GM23338 (cell line): Measurements from ENCODE around the gene USP24. TPM values are rescaled to one million over a fixed set of nuclear protein-coding genes. Genes with fewer than 3 reads are reported as not detected.

Experiments
- ATAC-seq: fragments of 200-7000 bp; cut with Tn5 transposase; 3 replicates; pipeline ENCODE4 v1.9.1; 2020
- DNase-seq: peaks from one replicate; pipeline ENCODE4 v3.0.0-alpha.2; 2015; ENCODE audit warnings: low spot score
- H2AFZ ChIP-seq: fragments of 200-600 bp; sonication (generic); 2 replicates; pipeline ENCODE4 v1.8.0; 2016; ENCODE audit warnings: antibody characterized with exemption, mild to moderate bottlenecking, moderate library complexity
- H3F3A ChIP-seq: fragments of 200-600 bp; sonication (generic); replicated peaks from 2 replicates; pipeline ENCODE4 v1.8.0; 2017; ENCODE audit warnings: antibody characterized with exemption, mixed run types, low read depth
- H3K27ac ChIP-seq: fragments of 200-600 bp; sonication (generic); 2 replicates; pipeline ENCODE4 v1.6.1; 2016; ENCODE audit warnings: low read depth
- H3K27me3 ChIP-seq: fragments of 200-600 bp; sonication (generic); 2 replicates; pipeline ENCODE4 v1.8.0; 2016; ENCODE audit warnings: mild to moderate bottlenecking, mixed run types, moderate library complexity; ENCODE audit not compliant: insufficient read depth
- H3K36me3 ChIP-seq: fragments of 200-600 bp; sonication (generic); 2 replicates; pipeline ENCODE4 v1.8.0; 2016; ENCODE audit warnings: mild to moderate bottlenecking; ENCODE audit not compliant: insufficient read depth
- H3K4me1 ChIP-seq: fragments of 200-600 bp; sonication (generic); 2 replicates; pipeline ENCODE4 v1.8.0; 2016; ENCODE audit warnings: mild to moderate bottlenecking, moderate library complexity; ENCODE audit not compliant: insufficient read depth
- H3K4me2 ChIP-seq: fragments of 200-600 bp; sonication (generic); 2 replicates; pipeline ENCODE4 v1.7.1; 2017; ENCODE audit warnings: mixed run types
- H3K4me3 ChIP-seq: fragments of 200-600 bp; sonication (generic); 2 replicates; pipeline ENCODE4 v1.6.1; 2016; ENCODE audit warnings: mixed run types
- H3K79me2 ChIP-seq: fragments of 200-600 bp; sonication (generic); replicated peaks from 2 replicates; pipeline ENCODE4 v1.8.0; 2017; ENCODE audit warnings: mild to moderate bottlenecking; ENCODE audit not compliant: insufficient read depth
- H3K9me2 ChIP-seq: fragments of 200-600 bp; sonication (generic); 2 replicates; pipeline ENCODE4 v1.8.0; 2017; ENCODE audit not compliant: insufficient read depth
- H4K20me1 ChIP-seq: fragments of 200-600 bp; sonication (generic); replicated peaks from 2 replicates; pipeline ENCODE4 v1.8.0; 2017; ENCODE audit warnings: mild to moderate bottlenecking; ENCODE audit not compliant: insufficient read depth
- H3K27ac Mint-ChIP-seq: 2 replicates; pipeline ENCODE4 v1.8.0; 2020; ENCODE audit warnings: inconsistent platforms, mild to moderate bottlenecking, moderate library complexity, mixed read lengths
- H3K27me3 Mint-ChIP-seq: 3 replicates; pipeline ENCODE4 v1.8.0; 2022; ENCODE audit warnings: low read depth, mild to moderate bottlenecking, moderate library complexity, mixed read lengths, inconsistent platforms; ENCODE audit not compliant: insufficient read depth, poor library complexity
- H3K36me3 Mint-ChIP-seq: 3 replicates; pipeline ENCODE4 v1.8.0; 2021; ENCODE audit warnings: low read depth, mild to moderate bottlenecking, inconsistent platforms, moderate library complexity, mixed read lengths
- H3K4me1 Mint-ChIP-seq: 3 replicates; pipeline ENCODE4 v1.8.0; 2020; ENCODE audit warnings: mild to moderate bottlenecking, inconsistent platforms, mixed read lengths
- H3K4me3 Mint-ChIP-seq: 3 replicates; pipeline ENCODE4 v1.8.0; 2021; ENCODE audit warnings: moderate library complexity, mild to moderate bottlenecking, inconsistent platforms, mixed read lengths
- H3K9me3 Mint-ChIP-seq: 3 replicates; pipeline ENCODE4 v1.8.0; 2020; ENCODE audit warnings: moderate library complexity, mild to moderate bottlenecking, inconsistent platforms, mixed read lengths
- CREB1 ChIP-seq: fragments of 250-450 bp; sonication (Bioruptor Pico); IDR thresholded peaks from 2 replicates; pipeline ENCODE4 v1.5.0; 2020; ENCODE audit warnings: low read depth, mild to moderate bottlenecking, moderate library complexity
- ETS1 ChIP-seq: IDR thresholded peaks from 2 replicates; pipeline ENCODE4 v1.6.1; 2016; ENCODE audit warnings: antibody characterized with exemption
- EZH2 ChIP-seq: fragments of 200-600 bp; sonication (generic); IDR thresholded peaks from one replicate; pipeline ENCODE4 v1.8.0; 2017; ENCODE audit warnings: antibody characterized with exemption, mild to moderate bottlenecking, low read depth; ENCODE audit not compliant: unreplicated experiment
- EZH2phosphoT487 ChIP-seq: fragments of 200-600 bp; sonication (generic); IDR thresholded peaks from one replicate; pipeline ENCODE4 v1.8.1; 2018; ENCODE audit warnings: antibody characterized with exemption; ENCODE audit not compliant: unreplicated experiment
- JUNB ChIP-seq: IDR thresholded peaks from one replicate; pipeline ENCODE4 v1.6.1; 2016; ENCODE audit warnings: antibody characterized with exemption; ENCODE audit not compliant: unreplicated experiment
- NANOG ChIP-seq: IDR thresholded peaks from 2 replicates; pipeline ENCODE4 v1.6.1; 2016; ENCODE audit warnings: antibody characterized with exemption, borderline replicate concordance
- POLR2AphosphoS5 ChIP-seq: IDR thresholded peaks from 2 replicates; pipeline ENCODE4 v1.6.1; 2016; ENCODE audit warnings: antibody characterized with exemption, low read depth
- STAT1 ChIP-seq: IDR thresholded peaks from one replicate; pipeline ENCODE4 v1.6.1; 2016; ENCODE audit warnings: antibody characterized with exemption; ENCODE audit not compliant: unreplicated experiment
- ZNF114 ChIP-seq: fragments of 250-450 bp; sonication (Bioruptor Pico); IDR thresholded peaks from 2 replicates; pipeline ENCODE4 v1.5.0; 2020; ENCODE audit warnings: mild to moderate bottlenecking, moderate library complexity
- ZNF331 ChIP-seq: fragments of 250-450 bp; sonication (Bioruptor Pico); IDR thresholded peaks from 2 replicates; pipeline ENCODE4 v1.5.0; 2020; ENCODE audit warnings: low read depth, mild to moderate bottlenecking, moderate library complexity
- ZNF462 ChIP-seq: fragments of 250-450 bp; sonication (Bioruptor Pico); IDR thresholded peaks from 2 replicates; pipeline ENCODE4 v1.5.0; 2020; ENCODE audit warnings: mild to moderate bottlenecking, moderate library complexity
- polyA plus RNA-seq: library from polyadenylated mRNA; unstranded; fragments of >200 nt; fragmentation: Nextera tagmentation; extraction: Ambion mirVana; gene quantifications from 2 replicates; pipeline ENCODE4 v1.2.1, GENCODE V29; 2016
- total RNA-seq: library from RNA; depleted of rRNA; stranded (reverse); fragments of >200 nt; shearing (Covaris generic); gene quantifications from 2 replicates; pipeline ENCODE4 v1.2.3, GENCODE V29; 2014
- TF ChIP-seq, protein P1 (sequence below), 2 experiments: fragments of 200-600 bp in 1 of 2; sonication (generic) in 1 of 2; conservative IDR thresholded peaks; 2 replicates each; pipeline versions ENCODE4 v1.5.1 to v1.6.1; 2016 to 2017; ENCODE audit warnings: antibody characterized with exemption in 2 of 2, low read depth in 2 of 2, mild to moderate bottlenecking in 2 of 2, moderate library complexity in 1 of 2
- TF ChIP-seq, protein P2 (sequence below): IDR thresholded peaks from one replicate; pipeline ENCODE4 v1.6.1; 2018; ENCODE audit warnings: antibody characterized with exemption; ENCODE audit not compliant: unreplicated experiment

Gene USP24
- total and polyA plus RNA-seq, 2 experiments from 2014 or later: 12.1 to 32.6 TPM

DNA sequence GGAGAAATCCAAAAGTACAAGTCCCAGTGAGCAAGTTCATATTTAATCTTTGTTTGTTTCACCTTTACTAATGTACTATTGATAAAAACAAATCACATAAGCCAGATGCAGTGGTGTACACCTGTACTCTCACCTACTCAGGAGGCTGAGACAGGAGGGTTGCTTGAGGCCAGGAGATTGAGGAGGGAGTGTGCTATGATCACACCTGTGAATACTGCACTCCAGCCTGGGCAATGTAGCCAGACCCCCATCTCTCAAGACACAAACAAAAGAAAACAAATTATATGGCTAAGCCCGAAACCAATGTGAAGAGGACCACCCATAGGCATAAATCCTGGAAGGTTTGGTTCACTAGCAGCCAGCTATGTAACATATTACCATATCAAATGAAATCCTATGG lies 9.6 kb upstream of the USP24 start:
- H3K4me1 ChIP-seq: 0 out of 2 replicates have a peak, but pooled peaks cover 5% of the 10 kb centered on the region
- ATAC-seq: no peak

More for the DNA sequence above, 9.6 kb upstream of the USP24 start:
- Histone ChIP-seq H3F3A (no peaks in the 10 kb centered on the region), H3K27ac (no peak overlapping the region), H3K4me2 (no peak overlapping the region; the same call in 1 of the 2 replicates), H4K20me1 (no peaks in the 10 kb centered on the region), H3K36me3 (no peaks in the 10 kb centered on the region), H3K79me2 (no peaks in the 10 kb centered on the region), H2AFZ (peak overlapping the region; percentile 4; the same call in 1 of the 2 replicates), H3K9me2 (no peaks in the 10 kb centered on the region), H3K27me3 (no peaks in the 10 kb centered on the region), H3K4me3 (no peak overlapping the region)
- Mint-ChIP-seq H3K4me1 (peaks cover 7% of the 10 kb centered on the region; the same call in 2 of the 3 replicates), H3K27ac (no peak overlapping the region), H3K27me3 (peaks cover 2% of the 10 kb centered on the region), H3K9me3 (peaks cover 7% of the 10 kb centered on the region), H3K36me3 (peaks cover 3% of the 10 kb centered on the region; the same call in 2 of the 3 replicates), H3K4me3 (no peak overlapping the region)
- TF ChIP-seq JUNB (no peak), POLR2AphosphoS5 (no peak), NANOG (no peak), ETS1 (no peak), ZNF462 (no peak), EZH2 (no peak), CREB1 (CRISPR knock-in tag) (no peak), STAT1 (no peak), ZNF114 (CRISPR knock-in tag) (no peak), ZNF331 (CRISPR knock-in tag) (no peak), EZH2phosphoT487 (no peak)
- TF ChIP-seq, protein P1, sequence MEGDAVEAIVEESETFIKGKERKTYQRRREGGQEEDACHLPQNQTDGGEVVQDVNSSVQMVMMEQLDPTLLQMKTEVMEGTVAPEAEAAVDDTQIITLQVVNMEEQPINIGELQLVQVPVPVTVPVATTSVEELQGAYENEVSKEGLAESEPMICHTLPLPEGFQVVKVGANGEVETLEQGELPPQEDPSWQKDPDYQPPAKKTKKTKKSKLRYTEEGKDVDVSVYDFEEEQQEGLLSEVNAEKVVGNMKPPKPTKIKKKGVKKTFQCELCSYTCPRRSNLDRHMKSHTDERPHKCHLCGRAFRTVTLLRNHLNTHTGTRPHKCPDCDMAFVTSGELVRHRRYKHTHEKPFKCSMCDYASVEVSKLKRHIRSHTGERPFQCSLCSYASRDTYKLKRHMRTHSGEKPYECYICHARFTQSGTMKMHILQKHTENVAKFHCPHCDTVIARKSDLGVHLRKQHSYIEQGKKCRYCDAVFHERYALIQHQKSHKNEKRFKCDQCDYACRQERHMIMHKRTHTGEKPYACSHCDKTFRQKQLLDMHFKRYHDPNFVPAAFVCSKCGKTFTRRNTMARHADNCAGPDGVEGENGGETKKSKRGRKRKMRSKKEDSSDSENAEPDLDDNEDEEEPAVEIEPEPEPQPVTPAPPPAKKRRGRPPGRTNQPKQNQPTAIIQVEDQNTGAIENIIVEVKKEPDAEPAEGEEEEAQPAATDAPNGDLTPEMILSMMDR (conservative IDR thresholded peaks at IDR 0.05; ENCODE audit: low read depth in 2 of 2): no peak
- TF ChIP-seq, protein P2, sequence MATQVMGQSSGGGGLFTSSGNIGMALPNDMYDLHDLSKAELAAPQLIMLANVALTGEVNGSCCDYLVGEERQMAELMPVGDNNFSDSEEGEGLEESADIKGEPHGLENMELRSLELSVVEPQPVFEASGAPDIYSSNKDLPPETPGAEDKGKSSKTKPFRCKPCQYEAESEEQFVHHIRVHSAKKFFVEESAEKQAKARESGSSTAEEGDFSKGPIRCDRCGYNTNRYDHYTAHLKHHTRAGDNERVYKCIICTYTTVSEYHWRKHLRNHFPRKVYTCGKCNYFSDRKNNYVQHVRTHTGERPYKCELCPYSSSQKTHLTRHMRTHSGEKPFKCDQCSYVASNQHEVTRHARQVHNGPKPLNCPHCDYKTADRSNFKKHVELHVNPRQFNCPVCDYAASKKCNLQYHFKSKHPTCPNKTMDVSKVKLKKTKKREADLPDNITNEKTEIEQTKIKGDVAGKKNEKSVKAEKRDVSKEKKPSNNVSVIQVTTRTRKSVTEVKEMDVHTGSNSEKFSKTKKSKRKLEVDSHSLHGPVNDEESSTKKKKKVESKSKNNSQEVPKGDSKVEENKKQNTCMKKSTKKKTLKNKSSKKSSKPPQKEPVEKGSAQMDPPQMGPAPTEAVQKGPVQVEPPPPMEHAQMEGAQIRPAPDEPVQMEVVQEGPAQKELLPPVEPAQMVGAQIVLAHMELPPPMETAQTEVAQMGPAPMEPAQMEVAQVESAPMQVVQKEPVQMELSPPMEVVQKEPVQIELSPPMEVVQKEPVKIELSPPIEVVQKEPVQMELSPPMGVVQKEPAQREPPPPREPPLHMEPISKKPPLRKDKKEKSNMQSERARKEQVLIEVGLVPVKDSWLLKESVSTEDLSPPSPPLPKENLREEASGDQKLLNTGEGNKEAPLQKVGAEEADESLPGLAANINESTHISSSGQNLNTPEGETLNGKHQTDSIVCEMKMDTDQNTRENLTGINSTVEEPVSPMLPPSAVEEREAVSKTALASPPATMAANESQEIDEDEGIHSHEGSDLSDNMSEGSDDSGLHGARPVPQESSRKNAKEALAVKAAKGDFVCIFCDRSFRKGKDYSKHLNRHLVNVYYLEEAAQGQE: no peak
- DNase-seq: no peak
